Hematopoietic multipotent progenitor cell treated with erythropoietin and hydrocortisone succinate and interleukin-3 and kit ligand, for 6 days (in vitro differentiated cells): ENCODE results near the gene AP3S1.
"Not testable (repeated sequence)": the region's sequence is repeated elsewhere in the genome, so short reads cannot be mapped to it uniquely, and the experiment has no call there.

Source experiments
- DNase-seq: peaks from one replicate; pipeline ENCODE4 v3.0.0-alpha.2; 2015

The AP3S1 gene

DNA sequence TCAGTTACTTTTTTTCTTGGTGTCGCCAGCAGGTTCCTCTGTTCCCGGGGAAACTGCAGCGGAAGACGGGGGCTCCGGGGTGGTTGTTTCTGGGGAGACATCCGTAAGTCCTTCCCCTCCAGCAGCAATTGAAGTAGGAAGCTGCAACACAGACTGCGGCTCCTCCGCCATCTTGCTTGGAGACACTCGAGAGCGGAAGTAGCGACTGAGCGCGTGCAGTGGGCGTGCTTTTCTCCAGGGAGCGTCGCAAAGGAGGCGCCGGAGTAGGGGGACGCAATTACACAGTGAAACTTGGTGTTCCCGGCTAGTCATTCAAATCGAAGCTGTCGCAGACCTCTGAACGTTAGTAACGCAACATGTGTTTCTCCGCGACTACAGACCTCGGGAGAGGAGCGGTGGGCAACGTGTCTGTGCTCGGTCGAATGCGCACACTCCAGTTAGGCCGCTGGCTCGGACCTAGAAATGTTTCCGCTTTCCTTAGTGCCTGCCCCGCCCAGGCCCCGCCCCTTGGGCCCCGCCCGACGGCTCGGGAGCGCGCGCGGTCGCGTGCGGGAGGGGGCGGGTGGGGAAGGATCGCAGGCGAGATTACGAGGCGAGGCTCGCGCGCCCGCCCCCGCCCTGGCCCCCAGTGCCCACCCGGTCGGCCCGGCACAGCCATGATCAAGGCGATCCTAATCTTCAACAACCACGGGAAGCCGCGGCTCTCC is at the start of gene AP3S1, which contains the start of gene ATG12:
AP3S1 (plus strand) TSS at position 554 of the 707 bp plus-strand sequence; CDS start at position 657, 103 bp downstream.
ATG12 (minus strand) TSS at position 184 of the 707 bp plus-strand sequence; CDS start at position 171, 13 bp downstream.
- DNase-seq: peak; percentile 97

GRCh38 chr5:115795700-115796099 is 46.0 kb upstream of the AP3S1 start:
- no peak for DNase-seq

GRCh38 chr5:115796656-115797055 is 45.1 kb upstream of the AP3S1 start:
- no peak for DNase-seq

- DNase-seq: no peak
Observed at GRCh38 chr5:115798252-115798651, 43.5 kb upstream of the AP3S1 start.

DNA sequence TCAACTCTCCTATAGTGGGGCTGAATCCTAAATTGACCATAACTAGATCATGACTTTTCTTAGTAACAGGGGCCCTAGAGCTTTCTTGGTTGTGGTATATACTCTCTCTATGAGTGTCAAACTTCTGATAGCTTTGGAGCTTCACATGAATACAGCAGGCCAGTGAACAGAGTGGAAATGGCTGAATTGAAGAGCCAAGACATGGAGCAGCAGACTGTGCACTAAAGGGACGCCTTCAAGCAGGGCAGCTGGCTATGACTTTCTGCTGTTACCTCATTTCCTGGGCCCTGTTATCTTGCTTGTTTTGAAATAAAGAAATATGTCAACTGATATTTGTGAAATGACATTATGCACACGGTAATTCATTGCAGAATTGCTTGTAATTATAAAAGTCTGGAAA is 41.6 kb upstream of the AP3S1 start:
- no peak for DNase-seq

DNA sequence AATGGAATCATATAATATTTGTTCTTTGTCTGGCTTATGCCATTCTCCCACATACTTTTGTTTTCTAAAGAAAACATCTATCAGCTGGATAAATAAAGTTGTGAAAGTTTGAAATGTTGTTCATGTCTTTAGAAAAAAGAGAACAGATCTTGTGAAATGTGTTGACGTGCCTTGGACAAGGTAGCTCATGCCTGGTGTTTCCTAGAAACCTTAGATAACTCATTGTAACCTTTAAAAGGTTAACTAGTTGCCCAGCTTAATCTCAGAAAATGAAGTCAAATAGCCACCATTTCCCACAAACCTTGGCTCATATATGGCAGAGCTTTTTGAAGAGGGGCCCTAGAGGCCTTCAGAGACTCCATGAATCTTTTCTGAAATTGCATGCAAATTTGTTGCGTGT is 40.6 kb upstream of the AP3S1 start:
- no peak for DNase-seq

GRCh38 chr5:115801984-115802383 is 39.8 kb upstream of the AP3S1 start:
- no peak for DNase-seq

- DNase-seq: no peak
Observed at GRCh38 chr5:115806986-115807653, 34.6 kb upstream of the AP3S1 start.

DNA sequence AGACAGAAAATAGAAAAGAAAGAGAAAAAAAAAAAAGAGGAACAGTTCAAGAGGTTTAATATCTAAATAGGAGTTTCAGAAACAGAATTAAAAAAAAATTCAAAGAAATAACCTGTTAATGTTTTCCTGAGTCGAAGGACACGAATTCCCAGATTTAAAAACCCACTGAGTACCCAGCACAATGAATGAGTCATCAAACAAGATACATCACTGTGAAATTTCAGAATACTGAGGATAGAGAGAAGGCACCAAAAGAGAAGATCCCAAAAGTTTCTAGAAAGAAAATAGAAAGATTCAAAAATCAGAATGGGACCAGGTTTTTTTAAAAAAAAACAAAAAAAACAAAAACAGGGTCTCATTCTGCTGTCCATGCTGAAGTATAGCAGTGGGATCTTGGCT is 34.1 kb upstream of the AP3S1 start:
- no peak for DNase-seq

DNA sequence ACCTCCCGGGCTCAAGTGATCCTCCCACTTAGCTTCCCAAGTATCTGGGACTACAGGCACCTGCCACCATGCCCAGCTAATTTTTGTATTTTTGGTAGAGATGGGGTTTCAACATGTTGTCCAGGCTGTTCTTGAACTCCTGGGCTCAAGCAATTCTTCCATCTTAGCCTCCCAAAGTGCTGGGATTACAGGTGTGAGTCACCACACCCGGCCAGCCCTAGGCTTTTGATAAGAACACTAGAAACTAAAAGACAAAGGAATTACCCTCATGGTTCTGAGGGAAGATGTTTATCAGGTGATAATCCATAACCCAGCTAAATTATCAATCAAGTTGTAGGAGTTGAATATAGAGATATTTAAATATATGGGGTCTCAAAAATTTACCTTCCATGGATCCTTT is 33.7 kb upstream of the AP3S1 start:
- DNase-seq: not testable (repeated sequence)

- no peak for DNase-seq
Observed at GRCh38 chr5:115809946-115810345, 31.8 kb upstream of the AP3S1 start.

DNA sequence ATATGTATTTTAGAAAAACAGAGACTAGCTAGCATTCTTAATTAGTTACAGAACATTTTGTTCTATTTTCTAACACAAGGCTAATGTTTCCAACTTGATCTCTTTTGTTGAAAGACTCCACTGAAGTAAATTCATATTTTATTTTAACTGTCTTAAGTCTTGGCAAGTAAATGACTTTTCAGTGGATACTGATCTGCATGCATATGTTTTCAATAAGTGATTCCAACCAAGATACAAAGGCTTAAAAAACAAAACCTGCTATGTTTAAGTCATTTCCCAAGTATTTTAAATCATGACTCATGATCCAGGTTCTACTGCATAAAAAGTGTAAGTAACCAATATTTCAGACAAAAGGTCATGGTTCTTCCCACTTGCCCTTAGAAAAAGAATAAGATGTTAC is 31.0 kb upstream of the AP3S1 start:
- no peak for DNase-seq

DNA sequence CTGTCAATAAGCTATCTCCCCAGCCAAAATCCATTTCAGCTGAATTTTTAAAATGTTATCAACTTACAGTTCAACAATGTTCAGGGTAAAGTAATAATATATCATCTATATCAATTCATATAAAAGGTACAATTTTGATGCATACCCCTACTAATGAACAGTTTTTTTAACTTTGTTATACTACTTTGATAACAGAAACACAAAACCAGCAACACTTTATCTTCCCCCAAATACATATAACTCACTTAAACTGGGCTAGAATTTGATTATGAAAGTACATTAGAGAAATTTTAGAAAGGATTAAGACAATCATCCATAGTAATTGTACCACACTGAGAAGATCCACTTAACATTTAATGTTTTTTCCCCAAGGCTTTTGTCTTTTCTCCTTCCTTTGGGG is 30.3 kb upstream of the AP3S1 start:
- no peak for DNase-seq

DNA sequence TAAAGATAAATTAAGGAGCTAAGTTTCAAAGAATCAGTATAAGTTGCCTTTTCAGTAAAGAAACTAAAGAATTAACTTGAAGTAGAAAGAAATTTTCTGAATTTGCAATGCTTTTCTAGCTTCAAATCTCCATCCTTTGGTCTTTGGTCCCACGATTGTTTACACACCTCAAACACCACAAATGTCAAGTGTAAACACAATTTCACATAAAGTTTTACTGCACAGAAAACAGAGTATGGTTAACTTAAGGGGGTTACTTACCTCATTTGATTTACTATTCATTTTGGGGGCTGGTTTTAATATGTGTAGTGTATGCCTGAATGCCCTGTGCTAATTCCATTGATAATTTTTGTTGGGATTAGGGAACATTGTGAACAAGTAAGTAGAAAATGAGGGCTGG is 29.4 kb upstream of the AP3S1 start:
- no peak for DNase-seq

- DNase-seq: no peak
Observed at GRCh38 chr5:115813719-115814118, 28.0 kb upstream of the AP3S1 start.

GRCh38 chr5:115815006-115815692 is 26.6 kb upstream of the AP3S1 start:
- DNase-seq: no peak

- DNase-seq: no peak
Observed at GRCh38 chr5:115815693-115816225, 26.0 kb upstream of the AP3S1 start.

DNA sequence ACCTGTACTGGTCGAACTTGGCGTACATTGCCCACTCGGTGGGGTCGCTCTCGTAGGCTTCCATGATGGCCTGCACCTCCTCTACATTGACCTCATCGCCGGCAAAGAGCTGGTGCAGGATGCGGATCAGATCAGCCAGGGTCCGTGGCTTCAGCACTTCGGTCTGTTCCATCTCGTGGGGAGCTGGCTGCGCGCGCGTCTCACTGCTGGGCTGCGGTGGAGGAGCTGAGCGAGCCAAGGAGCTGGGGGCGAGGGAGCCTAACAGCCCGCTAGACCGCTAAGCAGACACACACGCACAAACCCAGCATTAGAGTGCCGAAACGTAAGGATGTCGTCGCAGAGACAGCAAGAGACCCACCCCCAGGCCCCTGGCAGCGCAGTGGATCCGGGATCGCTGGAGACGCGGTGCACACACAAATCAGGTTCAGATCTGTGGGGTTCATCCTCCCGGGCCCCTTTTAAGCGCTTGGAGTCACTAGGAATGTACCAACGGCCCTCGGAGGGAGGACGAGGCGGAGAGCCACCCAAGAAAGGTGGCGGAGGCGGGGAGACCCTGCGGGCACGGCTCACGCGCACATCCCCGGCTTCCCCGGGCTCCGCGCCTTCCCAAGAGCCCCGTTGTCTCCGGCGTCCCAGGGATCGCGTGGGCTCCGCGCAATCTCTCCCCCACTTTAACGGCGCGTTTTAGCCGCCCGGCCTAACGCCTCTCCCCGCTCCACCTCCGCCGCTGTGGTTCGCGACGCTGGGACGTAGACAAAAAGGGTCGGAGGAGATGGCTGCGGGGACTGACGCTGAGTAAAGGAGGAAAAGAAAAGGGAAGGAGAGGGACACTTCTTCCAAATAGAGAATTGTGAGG is 25.3 kb upstream of the AP3S1 start, which contains the start of gene CDO1:
CDO1 (minus strand) TSS at position 434 of the 856 bp plus-strand sequence; CDS start at position 172, 262 bp downstream.
- DNase-seq: peak; percentile 23

DNA sequence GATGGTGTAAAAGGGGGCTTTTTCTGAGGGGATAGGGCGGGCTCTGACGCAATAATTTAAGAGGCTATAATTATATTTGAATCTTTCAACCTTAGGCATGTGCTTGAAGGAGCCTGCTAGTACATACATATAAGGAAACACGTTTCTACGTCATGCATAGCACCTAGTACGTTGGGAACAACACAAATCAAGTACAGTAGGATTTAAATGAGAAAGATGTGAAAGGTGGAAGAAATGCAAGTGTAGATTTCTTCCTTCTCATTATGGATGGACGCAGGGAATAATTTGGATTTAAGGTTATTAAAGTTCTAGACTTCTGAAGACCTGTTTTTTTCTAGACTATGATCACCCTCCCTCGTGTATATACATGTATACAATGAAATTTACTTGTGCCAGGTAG is 24.3 kb upstream of the AP3S1 start:
- no peak for DNase-seq

DNA sequence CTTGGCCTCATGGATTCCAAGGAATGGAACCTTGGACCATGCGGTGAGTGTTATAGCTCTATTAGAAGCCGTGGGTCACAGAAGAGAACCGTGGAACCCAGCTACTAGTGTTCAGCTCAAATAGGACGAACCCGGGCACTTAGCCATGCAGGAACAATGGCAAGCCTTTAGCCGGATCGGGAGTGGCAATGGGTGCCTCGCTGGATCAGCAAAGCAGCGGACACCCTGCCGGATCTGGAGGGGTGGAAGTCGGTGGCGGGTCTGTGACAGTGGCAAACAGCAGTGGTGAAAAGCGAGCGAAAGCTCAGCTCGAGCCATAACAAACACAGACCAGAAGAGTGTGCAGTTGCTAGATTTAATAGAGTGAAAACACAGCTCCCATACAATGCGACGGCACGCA is 22.9 kb upstream of the AP3S1 start:
- DNase-seq: no peak

DNA sequence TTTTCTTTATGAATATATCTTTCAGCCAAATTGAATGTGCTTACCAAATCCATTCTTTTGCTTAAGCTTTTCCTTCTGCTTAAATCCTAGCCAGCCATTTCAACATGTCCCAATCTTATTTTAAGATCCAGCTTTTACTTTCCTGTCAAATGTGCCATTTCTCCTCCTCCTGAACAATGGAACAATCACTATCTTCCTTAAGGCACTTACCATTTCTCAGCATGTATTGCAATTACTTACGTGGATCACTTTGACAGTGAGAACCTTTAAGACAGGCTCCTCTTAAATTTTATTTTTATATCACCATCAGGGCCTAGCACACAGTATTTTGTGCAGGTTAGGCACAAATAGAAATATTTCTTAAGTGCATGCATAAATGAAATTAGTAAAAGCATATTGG is 20.9 kb upstream of the AP3S1 start:
- no peak for DNase-seq

DNA sequence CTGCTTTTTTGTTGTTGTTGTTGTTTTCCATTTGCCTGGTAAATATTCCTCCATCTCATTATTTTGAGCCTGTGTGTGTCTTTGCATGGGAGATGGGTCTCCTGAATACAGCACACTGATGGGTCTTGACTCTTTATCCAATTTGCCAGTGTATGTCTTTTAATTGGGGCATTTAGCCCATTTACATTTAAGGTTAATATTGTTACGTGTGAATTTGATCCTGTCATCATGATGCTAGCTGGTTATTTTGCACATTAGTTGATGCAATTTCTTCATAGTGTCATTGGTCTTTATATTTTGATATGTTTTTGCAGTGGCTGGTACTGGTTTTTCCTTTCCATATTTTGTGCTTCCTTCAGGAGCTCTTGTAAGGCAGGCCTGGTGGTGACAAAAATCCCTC is 16.8 kb upstream of the AP3S1 start:
- DNase-seq: not testable (repeated sequence)

DNA sequence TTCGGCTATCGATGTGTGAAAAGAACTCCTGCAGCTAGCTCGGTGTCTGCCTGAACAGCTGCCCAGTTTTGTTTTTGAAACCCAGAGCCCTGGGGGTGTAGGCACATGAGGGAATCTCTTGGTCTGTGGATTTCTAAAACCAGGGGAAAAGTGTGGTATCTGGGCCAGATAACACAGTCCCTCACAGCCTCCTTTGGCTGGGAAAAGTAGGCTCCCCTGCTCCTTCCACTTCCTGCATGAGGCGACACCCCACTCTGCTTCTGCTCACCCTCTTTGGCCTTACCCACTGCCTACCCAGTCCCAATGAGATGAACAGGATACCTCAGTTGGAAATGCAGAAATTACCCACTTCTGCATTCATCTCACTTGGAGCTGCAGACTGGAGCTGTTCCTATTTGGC is 15.8 kb upstream of the AP3S1 start:
- no peak for DNase-seq
